PC-9 (cell line): ENCODE measurements around the gene ASAH2.

ENCODE experiments used
- EZH2 ChIP-seq: fragments of 200-600 bp; sonication (generic); IDR thresholded peaks from 2 replicates; pipeline ENCODE4 v1.8.0; 2017; ENCODE audit warnings: antibody characterized with exemption, low read depth
- TF ChIP-seq, protein P1 (sequence below): fragments of 200-600 bp; sonication (generic); conservative IDR thresholded peaks from 2 replicates; pipeline ENCODE4 v1.6.1; 2017; ENCODE audit warnings: mixed run types, antibody characterized with exemption, mild to moderate bottlenecking, moderate library complexity

DNA sequence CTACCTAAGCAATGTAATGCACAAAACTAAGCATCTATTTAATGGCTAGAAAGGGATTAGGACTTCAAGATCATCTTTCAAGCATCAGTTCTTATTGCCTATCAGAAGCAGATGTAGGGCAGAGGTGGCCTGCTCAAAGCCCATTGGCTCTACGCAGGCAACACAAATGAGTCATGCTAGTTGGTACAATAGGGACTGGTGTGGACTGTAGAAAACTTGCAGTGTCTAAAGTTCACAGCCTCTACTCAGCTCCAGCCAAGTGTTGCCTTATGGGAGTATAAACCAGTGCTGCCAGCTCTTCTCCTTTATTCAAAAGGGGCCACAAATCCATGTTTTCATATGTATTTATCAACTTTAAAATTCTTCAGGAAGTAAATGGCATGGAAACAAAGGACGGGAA is 31.7 kb downstream of the ASAH2 start:
- TF ChIP-seq, protein P1, sequence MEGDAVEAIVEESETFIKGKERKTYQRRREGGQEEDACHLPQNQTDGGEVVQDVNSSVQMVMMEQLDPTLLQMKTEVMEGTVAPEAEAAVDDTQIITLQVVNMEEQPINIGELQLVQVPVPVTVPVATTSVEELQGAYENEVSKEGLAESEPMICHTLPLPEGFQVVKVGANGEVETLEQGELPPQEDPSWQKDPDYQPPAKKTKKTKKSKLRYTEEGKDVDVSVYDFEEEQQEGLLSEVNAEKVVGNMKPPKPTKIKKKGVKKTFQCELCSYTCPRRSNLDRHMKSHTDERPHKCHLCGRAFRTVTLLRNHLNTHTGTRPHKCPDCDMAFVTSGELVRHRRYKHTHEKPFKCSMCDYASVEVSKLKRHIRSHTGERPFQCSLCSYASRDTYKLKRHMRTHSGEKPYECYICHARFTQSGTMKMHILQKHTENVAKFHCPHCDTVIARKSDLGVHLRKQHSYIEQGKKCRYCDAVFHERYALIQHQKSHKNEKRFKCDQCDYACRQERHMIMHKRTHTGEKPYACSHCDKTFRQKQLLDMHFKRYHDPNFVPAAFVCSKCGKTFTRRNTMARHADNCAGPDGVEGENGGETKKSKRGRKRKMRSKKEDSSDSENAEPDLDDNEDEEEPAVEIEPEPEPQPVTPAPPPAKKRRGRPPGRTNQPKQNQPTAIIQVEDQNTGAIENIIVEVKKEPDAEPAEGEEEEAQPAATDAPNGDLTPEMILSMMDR, result no peak
- TF ChIP-seq EZH2, result no peak
